Measurements from ENCODE around the gene BCL7C.
"Not testable (repeated sequence)": the region's sequence is repeated elsewhere in the genome, so short reads cannot be mapped to it uniquely, and the experiment has no call there.

The BCL7C gene

GRCh38 chr16:30860729-30861128, 33.1 kb downstream of the BCL7C start:
- DNase-seq, result not testable (repeated sequence)

- no peak for DNase-seq
Observed at GRCh38 chr16:30858829-30859423, 35.0 kb downstream of the BCL7C start.

- DNase-seq, result no peak
Observed at GRCh38 chr16:30858111-30858495, 35.8 kb downstream of the BCL7C start.

DNA sequence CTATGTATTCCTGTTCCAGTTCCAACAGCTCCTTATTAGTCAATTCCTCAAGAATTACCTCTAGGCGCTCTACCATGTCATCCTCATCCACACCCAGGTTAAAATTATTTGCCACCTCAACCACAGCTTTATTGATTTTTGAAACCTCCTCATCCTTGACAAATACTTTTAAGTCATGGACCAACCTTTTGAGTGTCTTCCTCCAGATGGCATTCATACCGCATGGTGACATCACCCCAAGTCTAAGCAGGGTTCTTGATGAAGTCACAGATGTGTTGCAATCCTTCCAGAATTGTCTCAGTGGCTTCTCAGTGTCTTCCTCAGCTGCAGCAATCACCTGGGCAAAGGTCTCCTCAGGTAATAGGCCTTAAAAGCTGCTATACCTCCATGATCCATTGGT, 40.1 kb downstream of the BCL7C start:
- no peak for DNase-seq

GRCh38 chr16:30850246-30850645, 43.6 kb downstream of the BCL7C start:
- no peak for DNase-seq

DNA sequence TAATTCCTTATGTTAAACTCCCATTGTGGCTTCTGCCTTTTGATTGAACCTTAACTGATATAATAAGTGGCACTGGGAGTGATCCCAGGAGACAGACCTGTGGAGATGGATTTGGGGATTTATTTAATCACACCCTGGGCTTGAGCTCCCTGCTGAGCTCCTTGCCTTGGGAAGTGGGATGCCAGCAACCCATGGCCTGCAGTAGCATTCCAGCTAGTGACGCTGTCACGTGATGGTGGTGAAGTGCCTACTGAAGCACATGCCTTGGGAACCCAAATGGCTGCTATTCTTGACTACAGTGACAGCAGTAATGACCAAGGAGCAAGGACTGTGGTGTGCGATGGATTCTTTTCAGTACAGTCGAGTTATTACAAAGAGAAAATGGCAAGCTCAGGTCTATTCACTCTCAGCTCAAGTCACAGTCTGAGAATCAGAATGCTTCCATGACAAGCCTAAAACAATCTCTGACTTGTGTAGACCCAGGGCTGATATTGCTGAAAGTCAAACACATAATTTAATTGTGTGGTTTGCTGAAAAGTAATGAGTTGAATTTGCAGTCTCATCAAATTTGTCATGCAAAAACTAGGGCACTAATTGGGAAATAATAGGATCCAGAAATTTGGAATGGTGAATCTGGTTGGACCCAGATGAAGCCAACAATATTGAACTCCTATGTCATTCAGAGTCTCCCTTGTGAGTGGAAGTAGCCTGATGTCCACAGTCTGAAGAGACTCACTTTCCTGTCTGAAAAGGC, 47.1 kb downstream of the BCL7C start:
- DNase-seq, result no peak

DNA sequence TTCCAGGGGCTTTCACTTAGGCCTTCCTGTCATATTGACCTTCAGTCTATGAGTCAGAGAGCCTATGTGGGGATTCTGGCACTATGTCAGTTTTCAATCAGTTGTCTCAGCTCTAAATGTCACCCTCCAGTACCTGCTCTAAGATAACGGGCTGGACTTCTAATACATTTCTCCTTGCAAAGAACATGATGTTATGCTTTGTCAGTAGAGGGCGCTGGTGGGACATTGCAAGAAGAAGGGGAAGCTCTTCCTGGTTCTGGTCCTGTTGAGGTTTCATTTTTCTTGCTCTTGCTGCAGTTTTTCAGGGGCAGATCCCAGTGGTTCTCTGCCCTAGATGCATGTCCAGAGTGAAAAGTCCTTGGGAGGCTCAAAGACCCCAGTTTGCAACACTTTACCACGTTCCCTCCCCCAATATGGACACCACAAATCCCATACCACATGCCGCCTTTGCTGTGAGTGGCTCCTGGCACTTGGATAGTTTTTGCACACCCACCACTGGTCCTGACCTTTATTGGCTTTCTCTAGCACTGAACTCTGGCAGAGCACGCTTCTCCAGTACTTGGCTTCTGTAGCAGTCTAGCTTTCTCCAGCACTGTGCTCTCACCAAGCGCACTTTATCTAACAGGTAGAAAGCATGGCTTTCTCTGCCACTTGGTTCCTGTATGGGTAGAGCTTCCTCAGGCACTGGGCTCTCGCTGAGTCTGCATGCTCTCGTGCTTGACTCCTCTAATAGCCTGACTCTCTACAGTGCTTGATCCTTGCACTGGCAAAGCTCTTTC, 49.0 kb downstream of the BCL7C start:
- DNase-seq, result peak; percentile 91

DNA sequence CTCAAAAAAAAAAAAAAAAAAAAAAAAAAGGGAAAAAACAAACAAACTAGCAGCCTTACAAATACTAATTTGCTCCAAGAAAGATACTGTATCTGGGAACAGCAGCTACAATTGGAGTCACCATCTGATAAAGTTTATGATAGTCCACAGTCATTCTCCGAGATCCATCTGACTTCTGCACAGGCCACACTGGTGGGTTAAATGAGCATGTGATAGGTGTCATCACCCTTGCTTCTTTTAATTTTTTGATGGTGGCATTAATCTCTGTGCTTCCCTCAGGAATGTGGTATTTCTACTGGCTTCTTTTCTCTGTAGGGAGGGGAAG, 49.6 kb downstream of the BCL7C start:
- DNase-seq, result no peak

- no peak for DNase-seq
Observed at GRCh38 chr16:30843501-30843900, 50.4 kb downstream of the BCL7C start.

DNA sequence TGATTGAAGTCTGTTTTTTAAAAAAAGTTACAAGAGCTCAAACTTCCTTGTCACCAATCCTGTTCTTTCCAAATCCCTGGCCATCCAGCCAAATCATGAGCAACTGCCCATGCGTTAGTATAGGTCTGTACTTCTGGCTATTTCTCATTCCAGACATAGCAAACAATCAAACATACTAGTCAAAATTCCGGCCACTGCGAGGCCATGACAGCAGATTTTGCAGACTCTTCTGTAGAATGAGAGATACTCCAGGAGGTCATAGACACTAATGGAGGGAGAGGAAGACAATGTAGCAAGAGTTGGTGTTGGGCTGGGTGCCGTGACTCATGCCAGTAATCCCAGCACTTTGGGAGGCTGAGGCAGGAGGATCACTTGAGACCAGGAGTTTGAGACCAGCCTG, 50.9 kb downstream of the BCL7C start:
- DNase-seq, result no peak

GRCh38 chr16:30841332-30841731, 52.5 kb downstream of the BCL7C start:
- no peak for DNase-seq

- no peak for DNase-seq
Observed at GRCh38 chr16:30840611-30841010, 53.3 kb downstream of the BCL7C start.

DNA sequence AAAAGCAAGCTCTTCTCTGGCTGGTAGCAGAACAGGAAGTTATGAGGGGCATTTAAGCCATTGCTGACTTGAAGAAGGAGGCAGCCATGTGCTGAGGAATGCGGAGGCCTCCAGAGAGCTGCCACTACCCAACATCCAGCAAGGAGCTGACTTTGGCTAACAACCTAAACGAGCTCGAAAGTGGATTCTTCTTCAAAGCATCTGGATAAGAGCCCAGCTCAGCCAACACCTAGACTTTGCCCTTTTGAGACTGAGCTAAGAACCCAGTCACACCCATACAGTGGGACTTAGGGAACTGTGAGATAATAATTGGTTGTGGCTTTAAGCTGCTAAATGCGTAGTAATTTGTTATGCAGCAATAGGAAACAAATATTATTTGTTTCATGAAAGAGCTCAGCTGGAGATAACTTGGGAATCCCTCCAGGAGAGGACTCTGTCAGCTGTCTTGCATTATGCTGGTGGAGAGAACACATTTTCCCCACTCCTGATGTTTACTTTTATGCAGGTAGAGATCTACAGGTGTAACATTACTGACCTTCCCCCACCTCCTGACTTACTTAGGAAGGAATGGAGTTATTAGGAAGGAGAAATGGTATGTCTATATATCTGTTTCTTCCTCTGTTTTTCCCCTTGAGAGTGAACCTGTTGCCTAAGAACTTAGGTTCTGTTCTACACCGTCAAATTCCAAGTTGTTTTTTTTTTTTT, 54.2 kb downstream of the BCL7C start:
- DNase-seq, result no peak

DNA sequence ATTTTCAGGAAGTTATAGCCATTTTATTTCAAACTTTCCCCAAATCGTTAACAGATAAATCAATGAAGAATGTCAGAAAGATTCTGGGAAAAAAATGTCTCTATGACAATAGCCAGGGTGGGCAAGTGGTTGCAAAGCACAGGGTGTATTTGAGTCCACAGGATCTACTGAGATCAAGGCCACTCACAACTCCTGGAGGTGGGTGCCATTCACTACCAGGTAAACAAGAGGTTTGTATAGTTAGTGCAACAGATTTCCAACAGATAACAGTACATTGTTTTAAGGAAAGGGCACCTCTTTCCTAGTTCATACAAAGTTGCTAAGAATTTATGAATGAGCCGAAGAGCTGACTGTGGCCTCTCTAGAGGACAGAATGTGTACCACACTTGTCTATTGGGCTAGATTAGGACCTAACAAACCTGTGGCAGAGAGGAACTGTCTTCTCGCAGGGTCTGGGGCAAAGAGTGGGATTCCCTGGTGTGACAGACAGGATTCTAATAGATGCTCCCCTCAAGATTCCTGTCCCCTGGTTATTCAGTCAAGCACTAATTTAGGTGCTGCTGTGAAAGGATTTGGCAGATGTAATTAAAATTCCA, 54.9 kb downstream of the BCL7C start:
- no peak for DNase-seq

DNA sequence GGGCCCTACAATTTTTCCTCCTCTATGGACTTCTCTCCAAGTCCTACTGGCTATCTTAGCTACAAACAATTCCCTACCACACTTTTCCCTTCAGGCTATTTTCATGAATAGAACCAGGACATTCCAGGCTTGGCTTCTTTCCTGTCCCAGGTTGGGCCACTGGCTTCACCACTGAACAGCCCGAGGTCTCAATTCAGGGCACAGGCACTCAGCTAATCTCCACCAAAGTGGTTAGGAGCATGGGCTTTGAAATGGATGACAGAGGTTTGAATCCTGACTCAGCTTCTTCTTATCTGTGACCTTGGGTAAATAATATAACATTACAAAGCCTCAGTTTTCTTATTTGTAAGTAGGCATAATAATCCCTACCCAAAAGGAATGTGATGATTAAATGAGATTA, 56.0 kb downstream of the BCL7C start:
- no peak for DNase-seq

Measured in SHP77 treated with DMSO at 0.1 percent for 48 hours (cell line).